ENCODE measurements around the gene SYNE3.

Gene SYNE3

DNA sequence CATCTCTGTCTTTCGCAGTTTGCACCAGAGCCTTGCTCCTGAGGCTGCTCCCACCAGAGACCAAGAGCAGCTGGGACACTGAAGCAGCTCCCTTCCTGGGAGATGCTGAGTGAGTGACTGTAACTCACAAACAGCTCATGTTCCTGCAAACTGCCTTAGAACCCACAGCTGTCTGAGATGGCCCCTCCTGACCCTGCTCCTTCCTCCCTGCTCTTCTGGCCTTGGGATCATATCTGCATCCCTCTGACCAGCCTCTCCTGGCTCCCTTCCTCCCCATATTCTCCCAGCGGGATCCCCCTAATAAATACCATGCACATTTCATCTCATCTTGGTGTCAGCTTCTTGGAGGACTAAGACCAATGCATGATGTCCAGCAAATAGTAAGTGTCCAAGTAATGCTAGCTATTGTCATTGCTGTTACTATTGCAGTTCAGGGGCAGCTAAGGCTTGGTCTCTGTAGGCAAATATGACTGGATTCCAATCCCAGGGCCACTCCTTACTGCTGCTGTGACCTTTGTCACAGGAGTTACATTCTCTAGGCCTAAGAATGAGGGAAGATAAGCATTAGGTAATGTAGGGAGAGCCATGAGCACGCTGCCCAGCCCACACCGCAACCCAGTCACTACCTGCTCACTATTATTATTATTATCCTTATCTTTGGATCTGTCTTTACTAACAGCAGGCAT is 47.9 kb downstream of the SYNE3 start:
- no peak for DNase-seq

DNA sequence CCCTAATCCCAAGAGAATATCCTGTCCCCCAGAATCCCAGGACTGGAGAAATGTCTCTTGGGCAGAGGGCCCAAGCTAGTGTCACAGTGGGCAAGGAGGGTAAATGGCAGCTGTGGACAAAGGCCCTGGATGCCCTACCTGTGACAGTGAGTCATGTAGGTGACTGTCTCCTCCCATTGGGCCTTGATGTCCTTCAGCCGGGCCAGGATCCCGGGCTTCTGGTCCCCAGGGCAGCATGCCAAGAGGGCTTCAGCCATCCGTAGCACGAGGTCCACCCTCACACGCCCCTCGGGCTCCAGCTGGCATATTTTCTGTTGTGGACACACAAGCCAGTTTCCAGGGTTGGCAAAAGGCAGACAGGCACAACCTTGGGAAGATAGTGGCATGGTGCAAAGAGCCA is 48.8 kb downstream of the SYNE3 start:
- DNase-seq, result no peak

DNA sequence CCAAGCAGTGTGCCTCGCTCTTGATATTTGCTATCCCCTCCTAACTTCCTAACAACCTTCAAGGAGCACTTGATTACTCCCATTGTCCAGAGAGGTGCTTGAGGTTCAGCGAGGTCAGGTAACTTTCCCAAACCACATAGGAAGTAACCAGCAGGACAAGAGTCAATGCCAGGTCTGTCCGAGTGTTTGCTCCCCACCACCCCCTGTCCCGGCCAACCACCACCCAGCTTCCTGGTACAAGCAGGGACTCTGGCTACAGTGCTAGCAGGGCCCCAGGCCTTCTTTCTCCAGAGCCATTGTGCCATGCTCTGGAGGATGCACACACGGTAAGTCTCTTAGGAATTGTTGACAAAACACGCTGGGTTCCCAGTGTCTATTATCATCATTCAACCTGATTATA is 49.2 kb downstream of the SYNE3 start:
- no peak for DNase-seq
